A204.1 (cell line): Measurements from ENCODE around the gene DAPK2.

Source experiments
- FAIRE-seq: peaks from 2 replicates; lab custom pipeline; 2012; peaks lifted over from hg19 to GRCh38; lab: Jason Lieb, UNC

DAPK2 gene

GRCh38 chr15:63996794-63997357 lies 49.4 kb downstream of the DAPK2 start:
- FAIRE-seq = no peak

GRCh38 chr15:63995789-63996188 lies 50.5 kb downstream of the DAPK2 start:
- no peak for FAIRE-seq

- FAIRE-seq = no peak
Measured at GRCh38 chr15:63994073-63994600, 52.1 kb downstream of the DAPK2 start.

- FAIRE-seq = no peak
Measured at GRCh38 chr15:63992300-63992699, 54.0 kb downstream of the DAPK2 start.

- no peak for FAIRE-seq
Measured at GRCh38 chr15:63991706-63992105, 54.6 kb downstream of the DAPK2 start.

- no peak for FAIRE-seq
Measured at GRCh38 chr15:63990454-63990853, 55.8 kb downstream of the DAPK2 start.

GRCh38 chr15:63987796-63988378 lies 58.4 kb downstream of the DAPK2 start:
- no peak for FAIRE-seq

GRCh38 chr15:63986751-63987341 lies 59.4 kb downstream of the DAPK2 start:
- no peak for FAIRE-seq

GRCh38 chr15:63986185-63986680 lies 60.1 kb downstream of the DAPK2 start:
- no peak for FAIRE-seq

GRCh38 chr15:63985221-63986184 lies 60.8 kb downstream of the DAPK2 start:
- FAIRE-seq = no peak

GRCh38 chr15:63984331-63984730 lies 62.0 kb downstream of the DAPK2 start:
- FAIRE-seq = no peak

GRCh38 chr15:63983061-63983711 lies 63.1 kb downstream of the DAPK2 start:
- FAIRE-seq = no peak

GRCh38 chr15:63982381-63982854 lies 63.9 kb downstream of the DAPK2 start:
- no peak for FAIRE-seq

- no peak for FAIRE-seq
Measured at GRCh38 chr15:63981596-63982320, 64.5 kb downstream of the DAPK2 start.

- FAIRE-seq = no peak
Measured at GRCh38 chr15:63979262-63979793, 67.0 kb downstream of the DAPK2 start.

GRCh38 chr15:63978511-63979261 lies 67.6 kb downstream of the DAPK2 start:
- FAIRE-seq = no peak

- FAIRE-seq = no peak
Measured at GRCh38 chr15:63977119-63977518, 69.2 kb downstream of the DAPK2 start.

GRCh38 chr15:63974021-63974420 lies 72.3 kb downstream of the DAPK2 start:
- no peak for FAIRE-seq

- no peak for FAIRE-seq
Measured at GRCh38 chr15:63973212-63974009, 72.9 kb downstream of the DAPK2 start.
